Natural killer cell (primary cell): ENCODE data around the gene CDC42BPG. TPM values are rescaled to one million over a fixed set of nuclear protein-coding genes. Genes with fewer than 3 reads are reported as not detected.

Source experiments
- ATAC-seq, 3 donors: fragments of 150-1000 bp in 2 of 3; fragments of 200-7000 bp in 1 of 3; cut with Tn5 transposase; 1 replicate in 1 of 3; 2 replicates in 2 of 3; pipeline ENCODE4 v1.10.0; 2021; ENCODE audit warnings: mild to moderate bottlenecking in 2 of 3, moderate library complexity in 2 of 3
- DNase-seq, 2 donors: peaks; one replicate each; pipeline versions ENCODE4 v3.0.0 to v3.0.0-alpha.2; 2013 to 2021; ENCODE audit warnings: mixed read lengths in 1 of 2
- H3K27ac ChIP-seq: one replicate; pipeline ENCODE4 v1.5.1; 2013; ENCODE audit warnings: mild to moderate bottlenecking, low read length
- H3K27me3 ChIP-seq: one replicate; pipeline ENCODE4 v1.6.1; 2013; ENCODE audit warnings: low read length; ENCODE audit not compliant: control insufficient read depth, insufficient read depth
- H3K36me3 ChIP-seq: one replicate; pipeline ENCODE4 v1.6.1; 2013; ENCODE audit warnings: low read length; ENCODE audit not compliant: control insufficient read depth, insufficient read depth
- H3K4me1 ChIP-seq: one replicate; pipeline ENCODE4 v1.6.1; 2013; ENCODE audit warnings: low read length; ENCODE audit not compliant: control insufficient read depth, insufficient read depth
- H3K4me3 ChIP-seq: one replicate; pipeline ENCODE4 v1.5.1; 2013; ENCODE audit warnings: low read length
- H3K9me3 ChIP-seq: one replicate; pipeline ENCODE4 v1.6.1; 2013; ENCODE audit warnings: low read length; ENCODE audit not compliant: control insufficient read depth, insufficient read depth
- H3K27ac Mint-ChIP-seq, 2 donors: one replicate each; pipeline ENCODE4 v1.8.0; 2022; ENCODE audit warnings: mild to moderate bottlenecking in 2 of 2, mixed read lengths in 2 of 2, moderate library complexity in 1 of 2
- H3K27me3 Mint-ChIP-seq, 2 donors: one replicate each; pipeline ENCODE4 v1.8.0; 2022; ENCODE audit warnings: low read depth in 2 of 2, mixed read lengths in 2 of 2
- H3K36me3 Mint-ChIP-seq: one replicate; pipeline ENCODE4 v1.8.0; 2022; ENCODE audit warnings: mixed read lengths
- H3K4me1 Mint-ChIP-seq, 2 donors: one replicate each; pipeline ENCODE4 v1.8.0; 2022; ENCODE audit warnings: mixed read lengths in 2 of 2
- H3K4me3 Mint-ChIP-seq: one replicate; pipeline ENCODE4 v1.8.0; 2022; ENCODE audit warnings: mild to moderate bottlenecking, moderate library complexity, mixed read lengths
- H3K9me3 Mint-ChIP-seq, 2 donors: one replicate each; pipeline ENCODE4 v1.8.0; 2022; ENCODE audit warnings: mixed read lengths in 2 of 2
- CTCF ChIP-seq: fragments of 200-600 bp; IDR thresholded peaks from one replicate; pipeline ENCODE4 v1.8.0; 2022; ENCODE audit warnings: antibody characterized with exemption
- WGBS: methylation state at CpG from one replicate; pipeline ENCODE4 v1.1.7; 2013; ENCODE audit warnings: missing lambda C conversion rate; ENCODE audit not compliant: insufficient coverage; 5-methylcytosine and 5-hydroxymethylcytosine counted together
- intact Hi-C: fragments of 100-400 bp; cut with micrococcal nuclease; formaldehyde crosslinking; loops from one replicate; pipeline ENCODE4 v1.14.2; 2022
- total RNA-seq, 4 donors: library from RNA; stranded (reverse); fragments of 120-200 nt in 1 of 4; gene quantifications; one replicate each; pipeline versions ENCODE4 v1.2.3 to v1.2.4, GENCODE V29; 2013 to 2022

The CDC42BPG gene
- total RNA-seq, 3 donors from 2014 or later (not counting 1 experiment from before 2014, with no cell fraction given), result 8.2 to 12.7 (median 10.7) TPM

- Histone ChIP-seq H3K4me3 (no peak overlapping the region), H3K27me3 (no peaks in the 10 kb centered on the region), H3K27ac (no peak overlapping the region), H3K36me3 (no peaks in the 10 kb centered on the region), H3K9me3 (no peaks in the 10 kb centered on the region), H3K4me1 (peaks cover 30% of the 10 kb centered on the region)
- WGBS, result 97% methylated on average over 15 of the region's 15 CpGs
- Mint-ChIP-seq H3K27me3 (no peaks in the 10 kb centered on the region), H3K27ac (no peak overlapping the region), H3K4me1 (peaks cover 17 to 21% of the 10 kb centered on the region in 2 donors), H3K9me3 (no peaks in the 10 kb centered on the region), H3K36me3 (no peaks in the 10 kb centered on the region), H3K4me3 (no peak overlapping the region)
- ATAC-seq, result no peak
- no peak for TF ChIP-seq CTCF
- intact Hi-C loops, result loop anchor here (10.0 kb wide), 1 partner anchor 493 kb away; the partner anchor contains the start of gene DPF2
- DNase-seq, result no peak
Measured at GRCh38 chr11:64841592-64842365, 2.7 kb downstream of the CDC42BPG start.

- WGBS, result 94% methylated on average over 24 of the region's 24 CpGs
- Histone ChIP-seq H3K36me3 (no peaks in the 10 kb centered on the region), H3K27me3 (no peaks in the 10 kb centered on the region), H3K4me3 (no peak overlapping the region), H3K4me1 (peaks cover 29% of the 10 kb centered on the region), H3K9me3 (no peaks in the 10 kb centered on the region), H3K27ac (no peak overlapping the region)
- Mint-ChIP-seq H3K27me3 (no peaks in the 10 kb centered on the region), H3K4me1 (peaks cover 15 to 18% of the 10 kb centered on the region in 2 donors), H3K27ac (no peak overlapping the region), H3K4me3 (no peak overlapping the region), H3K9me3 (no peaks in the 10 kb centered on the region), H3K36me3 (no peaks in the 10 kb centered on the region)
- ATAC-seq, result no peak
- DNase-seq, result no peak
- intact Hi-C loops, result loop anchor here (10.0 kb wide), 1 partner anchor 495 kb away; the partner anchor contains the start of gene DPF2
- no peak for TF ChIP-seq CTCF
Measured at GRCh38 chr11:64839887-64840782, 4.3 kb downstream of the CDC42BPG start.

GRCh38 chr11:64839335-64839734 is 5.1 kb downstream of the CDC42BPG start:
- Mint-ChIP-seq H3K27ac (no peak overlapping the region), H3K4me1 (peaks cover 12 to 14% of the 10 kb centered on the region in 2 donors)
- 91% methylated on average over 13 of the region's 13 CpGs for WGBS

More at GRCh38 chr11:64839335-64839734, 5.1 kb downstream of the CDC42BPG start:
- Mint-ChIP-seq H3K9me3 (no peaks in the 10 kb centered on the region), H3K4me3 (no peak overlapping the region), H3K27me3 (no peaks in the 10 kb centered on the region), H3K36me3 (no peaks in the 10 kb centered on the region)
- Histone ChIP-seq H3K9me3 (no peaks in the 10 kb centered on the region), H3K4me1 (peaks cover 24% of the 10 kb centered on the region), H3K4me3 (no peak overlapping the region), H3K36me3 (no peaks in the 10 kb centered on the region), H3K27ac (no peak overlapping the region), H3K27me3 (no peaks in the 10 kb centered on the region)
- DNase-seq (no peak), ATAC-seq (no peak)
- intact Hi-C loops, result no loop called here
- no peak for TF ChIP-seq CTCF
